ENCODE results near the gene VPS37B. TPM values are rescaled to one million over a fixed set of nuclear protein-coding genes. Genes with fewer than 3 reads are reported as not detected.
A peak's percentile ranks its signal among the peaks of the same experiment; 100 is the strongest.

VPS37B gene
- polyA plus RNA-seq, 3 donors from 2014 or later, result 39.5 to 70.1 (median 43.6) TPM

- Mint-ChIP-seq H3K36me3 (peaks cover 3 to 10% (median 4%) of the 10 kb centered on the region in 3 donors), H3K27me3 (ENCODE audit: low read depth in 3 of 3) (peaks cover 6 to 32% (median 11%) of the 10 kb centered on the region in 3 donors), H3K4me3 (no peak overlapping the region), H3K9me3 (no peaks in the 10 kb centered on the region), H3K27ac (peak overlapping the region; percentile 11 to 75 (median 46)), H3K4me1 (peaks cover 0 to 17% of the 10 kb centered on the region in 2 donors)
- DNase-seq, result no peak
Observed at GRCh38 chr12:122862872-122863701, 32.8 kb downstream of the VPS37B start.

DNA sequence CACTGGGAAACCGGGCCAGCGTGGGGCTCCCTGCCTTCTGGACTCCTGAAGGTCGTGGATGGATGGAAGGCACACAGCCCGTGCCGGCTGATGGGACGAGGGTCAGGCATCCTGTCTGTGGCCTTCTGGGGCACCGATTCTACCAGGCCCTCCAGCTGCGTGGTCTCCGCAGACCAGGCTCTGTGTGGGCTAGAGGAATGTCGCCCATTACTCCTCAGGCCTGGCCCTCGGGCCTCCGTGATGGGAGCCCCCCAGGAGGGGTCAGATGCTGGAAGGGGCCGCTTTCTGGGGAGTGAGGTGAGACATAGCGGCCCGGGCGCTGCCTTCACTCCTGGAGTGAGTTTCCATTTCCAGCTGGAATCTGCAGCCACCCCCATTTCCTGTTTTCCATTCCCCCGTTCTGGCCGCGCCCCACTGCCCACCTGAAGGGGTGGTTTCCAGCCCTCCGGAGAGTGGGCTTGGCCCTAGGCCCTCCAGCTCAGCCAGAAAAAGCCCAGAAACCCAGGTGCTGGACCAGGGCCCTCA lies 33.8 kb downstream of the VPS37B start:
- H3K4me1 Mint-ChIP-seq, result peaks cover 0 to 17% of the 10 kb centered on the region in 2 donors
- peaks cover 11 to 31% (median 13%) of the 10 kb centered on the region in 3 donors for H3K27me3 Mint-ChIP-seq (ENCODE audit: low read depth in 3 of 3)
- H3K27ac Mint-ChIP-seq, result peak overlapping the region in 4 of 6 donors; percentile 10 to 64 (median 35)
- H3K9me3 Mint-ChIP-seq, result no peaks in the 10 kb centered on the region
- H3K36me3 Mint-ChIP-seq, result peaks cover 4 to 13% (median 9%) of the 10 kb centered on the region in 3 donors
- no peak overlapping the region for H3K4me3 Mint-ChIP-seq
- DNase-seq, result no peak

- no peak overlapping the region for H3K4me3 Mint-ChIP-seq
Observed at GRCh38 chr12:122861587-122861970, 34.3 kb downstream of the VPS37B start.

DNA sequence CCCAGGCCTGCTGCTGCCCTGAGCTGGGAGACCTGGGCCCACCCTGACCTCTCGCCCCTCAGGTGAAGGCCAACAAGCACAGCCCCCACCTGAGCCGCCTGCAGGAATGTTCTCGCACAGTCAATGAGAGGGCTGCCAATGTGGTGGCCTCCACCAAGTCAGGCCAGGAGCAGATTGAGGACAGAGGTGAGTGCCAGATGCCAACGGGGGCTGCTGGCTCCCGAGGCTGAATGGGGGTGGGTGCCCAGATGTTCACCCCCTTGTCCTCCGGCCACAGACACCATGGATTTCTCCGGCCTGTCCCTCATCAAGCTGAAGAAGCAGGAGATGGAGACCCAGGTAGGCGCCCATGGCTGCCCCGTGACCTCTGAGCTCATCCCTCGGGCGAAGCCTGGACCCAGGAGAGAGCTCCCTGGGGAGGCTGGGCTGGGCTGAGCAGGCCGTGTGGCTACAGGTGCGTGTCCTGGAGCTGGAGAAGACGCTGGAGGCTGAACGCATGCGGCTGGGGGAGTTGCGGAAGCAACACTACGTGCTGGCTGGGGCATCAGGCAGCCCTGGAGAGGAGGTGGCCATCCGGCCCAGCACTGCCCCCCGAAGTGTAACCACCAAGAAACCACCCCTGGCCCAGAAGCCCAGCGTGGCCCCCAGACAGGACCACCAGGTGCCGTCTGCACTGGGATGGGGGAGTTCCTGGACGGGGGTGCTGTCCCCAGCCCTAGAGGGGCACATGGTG lies 34.9 kb downstream of the VPS37B start:
- no peaks in the 10 kb centered on the region for H3K9me3 Mint-ChIP-seq
- DNase-seq, result no peak
- peaks cover 12 to 27% (median 14%) of the 10 kb centered on the region in 3 donors for H3K27me3 Mint-ChIP-seq (ENCODE audit: low read depth in 3 of 3)
- H3K4me1 Mint-ChIP-seq, result peaks cover 0 to 15% of the 10 kb centered on the region in 2 donors
- H3K36me3 Mint-ChIP-seq, result peaks cover 4 to 10% (median 9%) of the 10 kb centered on the region in 3 donors
- peak overlapping the region in 1 of 6 donors; percentile 17 for H3K27ac Mint-ChIP-seq
- H3K4me3 Mint-ChIP-seq, result no peak overlapping the region

More at GRCh38 chr12:122861587-122861970, 34.3 kb downstream of the VPS37B start:
- H3K9me3 Mint-ChIP-seq, result no peaks in the 10 kb centered on the region
- peaks cover 12 to 26% (median 13%) of the 10 kb centered on the region in 3 donors for H3K27me3 Mint-ChIP-seq (ENCODE audit: low read depth in 3 of 3)
- peak overlapping the region in 2 of 6 donors; percentile 34 to 64 for H3K27ac Mint-ChIP-seq
- peaks cover 4 to 10% (median 10%) of the 10 kb centered on the region in 3 donors for H3K36me3 Mint-ChIP-seq
- DNase-seq, result no peak
- H3K4me1 Mint-ChIP-seq, result peaks cover 0 to 15% of the 10 kb centered on the region in 2 donors

DNA sequence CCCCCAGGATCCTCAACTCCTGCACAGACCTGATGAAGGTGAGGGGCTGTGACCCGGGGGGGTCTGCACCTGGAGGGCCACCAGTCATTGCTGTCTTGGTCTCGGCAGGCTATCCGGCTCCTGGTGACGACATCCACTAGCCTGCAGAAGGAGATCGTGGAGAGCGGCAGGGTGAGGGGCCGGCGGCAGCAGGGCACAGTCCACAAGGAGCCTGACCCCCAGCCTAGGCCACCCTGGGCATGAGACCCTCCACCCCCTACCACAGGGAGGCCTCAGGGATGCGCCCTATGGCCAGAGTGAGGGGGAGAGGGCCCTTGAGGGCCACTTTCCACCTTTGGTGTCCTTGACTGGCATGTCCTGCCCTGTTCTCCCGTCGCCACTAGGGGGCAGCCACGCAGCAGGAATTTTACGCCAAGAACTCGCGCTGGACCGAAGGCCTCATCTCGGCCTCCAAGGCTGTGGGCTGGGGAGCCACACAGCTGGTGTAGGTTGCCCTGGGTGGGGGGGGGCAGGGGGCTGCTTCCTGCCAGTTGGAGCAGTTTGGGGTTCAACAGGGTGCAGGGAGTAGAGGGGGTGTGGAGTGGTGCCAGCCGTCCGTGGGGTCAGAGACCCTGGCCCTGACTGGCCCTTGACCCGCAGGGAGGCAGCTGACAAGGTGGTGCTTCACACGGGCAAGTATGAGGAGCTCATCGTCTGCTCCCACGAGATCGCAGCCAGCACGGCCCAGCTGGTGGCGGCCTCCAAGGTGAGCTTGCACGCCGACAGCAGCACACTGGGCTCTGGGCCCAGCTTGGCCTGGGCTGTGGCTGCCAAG lies 35.7 kb downstream of the VPS37B start:
- peaks cover 4 to 10% (median 8%) of the 10 kb centered on the region in 3 donors for H3K36me3 Mint-ChIP-seq
- peaks cover 12 to 22% (median 14%) of the 10 kb centered on the region in 3 donors for H3K27me3 Mint-ChIP-seq (ENCODE audit: low read depth in 3 of 3)
- peak; percentile 74 to 81 (median 75) for DNase-seq
- peaks cover 0 to 13% of the 10 kb centered on the region in 2 donors for H3K4me1 Mint-ChIP-seq
- H3K27ac Mint-ChIP-seq, result peak overlapping the region in 2 of 6 donors; percentile 17 to 74
- no peaks in the 10 kb centered on the region for H3K9me3 Mint-ChIP-seq
- no peak overlapping the region for H3K4me3 Mint-ChIP-seq

DNA sequence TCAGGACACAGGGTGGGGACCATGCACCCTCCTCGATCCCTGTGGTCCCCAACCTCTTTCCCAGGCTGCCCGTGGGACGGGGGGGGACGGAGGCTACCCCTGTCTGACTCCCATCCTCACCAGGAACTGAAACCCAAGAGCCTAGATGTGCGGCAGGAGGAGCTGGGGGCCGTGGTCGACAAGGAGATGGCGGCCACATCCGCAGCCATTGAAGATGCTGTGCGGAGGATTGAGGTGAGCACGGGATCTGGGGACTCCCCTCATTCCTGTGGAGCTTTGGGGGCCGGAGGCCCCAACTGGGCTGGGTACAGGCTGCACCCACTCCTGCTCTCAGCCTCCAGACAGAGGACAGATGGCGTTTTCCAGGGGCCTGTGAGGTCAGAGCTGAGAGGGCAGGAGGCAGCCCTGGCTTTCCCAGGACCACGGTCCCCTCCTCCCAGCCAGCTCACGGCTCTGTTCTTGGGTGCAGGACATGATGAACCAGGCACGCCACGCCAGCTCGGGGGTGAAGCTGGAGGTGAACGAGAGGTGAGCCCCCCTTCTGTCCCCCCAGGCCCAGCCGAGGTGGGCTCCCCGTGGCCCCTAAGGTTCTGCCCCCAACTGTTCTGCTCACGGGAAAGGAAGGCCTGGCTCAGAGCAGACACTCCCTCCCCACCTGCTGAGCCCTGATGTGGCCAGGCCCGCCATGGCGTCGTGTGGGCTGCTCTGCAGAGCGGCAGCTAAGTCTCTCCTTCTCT lies 36.5 kb downstream of the VPS37B start:
- Mint-ChIP-seq H3K27ac (peak overlapping the region in 1 of 6 donors; percentile 17), H3K9me3 (no peaks in the 10 kb centered on the region), H3K4me3 (no peak overlapping the region), H3K27me3 (ENCODE audit: low read depth in 3 of 3) (peaks cover 9 to 19% (median 10%) of the 10 kb centered on the region in 3 donors), H3K36me3 (peaks cover 0 to 10% (median 3%) of the 10 kb centered on the region in 3 donors), H3K4me1 (peaks cover 0 to 11% of the 10 kb centered on the region in 2 donors)
- DNase-seq, result no peak

- no peak overlapping the region for H3K27ac Mint-ChIP-seq
- H3K4me3 Mint-ChIP-seq, result no peak overlapping the region
- H3K36me3 Mint-ChIP-seq, result peaks cover 0 to 7% (median 3%) of the 10 kb centered on the region in 3 donors
- DNase-seq, result no peak
- H3K9me3 Mint-ChIP-seq, result no peaks in the 10 kb centered on the region
- peaks cover 9 to 19% (median 10%) of the 10 kb centered on the region in 3 donors for H3K27me3 Mint-ChIP-seq (ENCODE audit: low read depth in 3 of 3)
- H3K4me1 Mint-ChIP-seq, result peaks cover 0 to 9% of the 10 kb centered on the region in 2 donors
Observed at GRCh38 chr12:122858591-122859302, 37.2 kb downstream of the VPS37B start.

DNA sequence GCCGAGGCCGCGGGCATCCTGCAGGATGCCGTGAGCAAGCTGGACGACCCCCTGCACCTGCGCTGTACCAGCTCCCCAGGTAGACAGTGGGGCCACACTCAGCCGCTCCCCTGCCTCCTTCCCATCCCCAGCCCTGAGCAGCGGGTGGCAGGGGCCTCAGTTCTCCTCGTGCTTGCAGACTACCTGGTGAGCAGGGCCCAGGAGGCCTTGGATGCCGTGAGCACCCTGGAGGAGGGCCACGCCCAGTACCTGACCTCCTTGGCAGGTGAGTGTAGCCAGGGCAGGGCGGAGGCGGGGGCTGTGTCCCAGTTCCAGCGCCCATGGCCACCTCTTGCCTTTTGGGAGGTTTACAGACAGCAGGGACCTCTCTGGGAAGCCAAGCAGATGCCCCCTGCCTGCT lies 37.8 kb downstream of the VPS37B start:
- peaks cover 0 to 7% (median 3%) of the 10 kb centered on the region in 3 donors for H3K36me3 Mint-ChIP-seq
- H3K9me3 Mint-ChIP-seq, result no peaks in the 10 kb centered on the region
- H3K4me1 Mint-ChIP-seq, result peaks cover 0 to 9% of the 10 kb centered on the region in 2 donors
- DNase-seq, result no peak
- H3K4me3 Mint-ChIP-seq, result no peak overlapping the region
- no peak overlapping the region for H3K27ac Mint-ChIP-seq
- H3K27me3 Mint-ChIP-seq (ENCODE audit: low read depth in 3 of 3), result peaks cover 9 to 17% (median 10%) of the 10 kb centered on the region in 3 donors

GRCh38 chr12:122856999-122857671 lies 38.8 kb downstream of the VPS37B start:
- no peaks in the 10 kb centered on the region for H3K9me3 Mint-ChIP-seq
- peak overlapping the region in 2 of 6 donors; percentile 7 to 75 for H3K27ac Mint-ChIP-seq
- H3K36me3 Mint-ChIP-seq, result peaks cover 0 to 8% (median 7%) of the 10 kb centered on the region in 3 donors
- DNase-seq, result no peak
- H3K27me3 Mint-ChIP-seq (ENCODE audit: low read depth in 3 of 3), result peaks cover 8 to 13% (median 9%) of the 10 kb centered on the region in 3 donors
- peaks cover 0 to 9% of the 10 kb centered on the region in 2 donors for H3K4me1 Mint-ChIP-seq
- H3K4me3 Mint-ChIP-seq, result no peak overlapping the region

GRCh38 chr12:122855928-122856831 lies 39.7 kb downstream of the VPS37B start:
- Mint-ChIP-seq H3K4me1 (peaks cover 0 to 9% of the 10 kb centered on the region in 2 donors), H3K27me3 (ENCODE audit: low read depth in 3 of 3) (peaks cover 8 to 11% (median 9%) of the 10 kb centered on the region in 3 donors), H3K9me3 (no peaks in the 10 kb centered on the region), H3K27ac (no peak overlapping the region), H3K36me3 (peaks cover 0 to 8% (median 7%) of the 10 kb centered on the region in 3 donors), H3K4me3 (no peak overlapping the region)
- DNase-seq, result no peak
